GM19397 (cell line): ENCODE results near the gene RASAL2.
"Not testable (repeated sequence)": the region's sequence is repeated elsewhere in the genome, so short reads cannot be mapped to it uniquely, and the experiment has no call there.

Experiments
- ATAC-seq: cut with Tn5 transposase; IDR thresholded peaks from one replicate; pipeline ENCODE4 v1.9.1; 2021; ENCODE audit warnings: mild to moderate bottlenecking, moderate library complexity; ENCODE audit not compliant: unreplicated experiment

The RASAL2 gene

GRCh38 chr1:178220094-178220493, 126.2 kb downstream of the RASAL2 start:
- ATAC-seq: no peak

- no peak for ATAC-seq
Observed at GRCh38 chr1:178223289-178223688, 129.4 kb downstream of the RASAL2 start.

GRCh38 chr1:178224358-178224757, 130.5 kb downstream of the RASAL2 start:
- no peak for ATAC-seq

GRCh38 chr1:178230881-178231409, 137.0 kb downstream of the RASAL2 start:
- ATAC-seq: no peak

- ATAC-seq: no peak
Observed at GRCh38 chr1:178232108-178232507, 138.2 kb downstream of the RASAL2 start.

GRCh38 chr1:178232949-178233348, 139.0 kb downstream of the RASAL2 start:
- no peak for ATAC-seq

- ATAC-seq: no peak
Observed at GRCh38 chr1:178237121-178237520, 143.2 kb downstream of the RASAL2 start.

GRCh38 chr1:178238722-178239510, 145.0 kb downstream of the RASAL2 start:
- ATAC-seq: no peak

GRCh38 chr1:178241057-178241456, 147.2 kb downstream of the RASAL2 start:
- ATAC-seq: no peak

- ATAC-seq: no peak
Observed at GRCh38 chr1:178241837-178242236, 147.9 kb downstream of the RASAL2 start.

GRCh38 chr1:178243119-178243518, 149.2 kb downstream of the RASAL2 start:
- ATAC-seq: no peak

- ATAC-seq: no peak
Observed at GRCh38 chr1:178243890-178244289, 150.0 kb downstream of the RASAL2 start.

- ATAC-seq: not testable (repeated sequence)
Observed at GRCh38 chr1:178248284-178248683, 154.4 kb downstream of the RASAL2 start.

GRCh38 chr1:178253581-178253980, 159.7 kb downstream of the RASAL2 start:
- ATAC-seq: not testable (repeated sequence)

- no peak for ATAC-seq
Observed at GRCh38 chr1:178254433-178254832, 160.5 kb downstream of the RASAL2 start.

- ATAC-seq: no peak
Observed at GRCh38 chr1:178258536-178258935, 164.6 kb downstream of the RASAL2 start.

- ATAC-seq: no peak
Observed at GRCh38 chr1:178262120-178262500, 168.2 kb downstream of the RASAL2 start.

GRCh38 chr1:178263341-178263740, 169.4 kb downstream of the RASAL2 start:
- ATAC-seq: no peak

- no peak for ATAC-seq
Observed at GRCh38 chr1:178266113-178266512, 172.2 kb downstream of the RASAL2 start.

- no peak for ATAC-seq
Observed at GRCh38 chr1:178266619-178267066, 172.7 kb downstream of the RASAL2 start.

- ATAC-seq: no peak
Observed at GRCh38 chr1:178267646-178268094, 173.8 kb downstream of the RASAL2 start.

- no peak for ATAC-seq
Observed at GRCh38 chr1:178271471-178271870, 177.6 kb downstream of the RASAL2 start.
